H9 (cell line): Measurements from ENCODE around the gene APBB2. TPM values are rescaled to one million over a fixed set of nuclear protein-coding genes. Genes with fewer than 3 reads are reported as not detected.

ENCODE experiments used
- DNase-seq: peaks from one replicate; pipeline ENCODE4 v3.0.0-alpha.2; 2017
- H2AFZ ChIP-seq: one replicate; pipeline ENCODE4 v1.6.1; 2013; ENCODE audit warnings: mild to moderate bottlenecking, low read length, control low read depth, moderate library complexity
- H2AK5ac ChIP-seq: 2 replicates; pipeline ENCODE4 v1.6.1; 2013; ENCODE audit warnings: low read length, control low read depth, mixed read lengths; ENCODE audit not compliant: insufficient read length
- H2BK120ac ChIP-seq: one replicate; pipeline ENCODE4 v1.6.1; 2013; ENCODE audit warnings: low read depth, mild to moderate bottlenecking, low read length, control low read depth, inconsistent platforms; ENCODE audit not compliant: poor library complexity, severe bottlenecking
- H2BK12ac ChIP-seq: 2 replicates; pipeline ENCODE4 v1.6.1; 2013; ENCODE audit warnings: low read length, control low read depth, mixed read lengths, low read depth; ENCODE audit not compliant: insufficient read length
- H2BK15ac ChIP-seq: 2 replicates; pipeline ENCODE4 v1.6.1; 2013; ENCODE audit warnings: low read depth, low read length, control low read depth
- H2BK20ac ChIP-seq: one replicate; pipeline ENCODE4 v1.6.1; 2013; ENCODE audit warnings: low read depth, mild to moderate bottlenecking, low read length, control low read depth, inconsistent platforms; ENCODE audit not compliant: poor library complexity, severe bottlenecking
- H2BK5ac ChIP-seq: 2 replicates; pipeline ENCODE4 v1.6.1; 2013; ENCODE audit warnings: low read length, control low read depth, mixed read lengths; ENCODE audit not compliant: insufficient read length
- H3K14ac ChIP-seq: 2 replicates; pipeline ENCODE4 v1.6.1; 2013; ENCODE audit warnings: low read length, control low read depth; ENCODE audit not compliant: insufficient read depth
- H3K18ac ChIP-seq: 2 replicates; pipeline ENCODE4 v1.6.1; 2013; ENCODE audit warnings: low read depth, mild to moderate bottlenecking, mixed read lengths, low read length, control low read depth; ENCODE audit not compliant: insufficient read length
- H3K23ac ChIP-seq: 2 replicates; pipeline ENCODE4 v1.6.1; 2013; ENCODE audit warnings: low read length, control low read depth, mixed read lengths, low read depth; ENCODE audit not compliant: insufficient read length
- H3K23me2 ChIP-seq: 2 replicates; pipeline ENCODE4 v1.6.1; 2013; ENCODE audit warnings: low read depth, mild to moderate bottlenecking, mixed read lengths, low read length, control low read depth; ENCODE audit not compliant: insufficient read length, poor library complexity, severe bottlenecking
- H3K27ac ChIP-seq: 2 replicates; pipeline ENCODE4 v1.5.1; 2013; ENCODE audit warnings: low read length, control low read depth, mixed read lengths, low read depth; ENCODE audit not compliant: insufficient read length
- H3K27me3 ChIP-seq: 2 replicates; pipeline ENCODE4 v1.6.1; 2013; ENCODE audit warnings: low read length, control low read depth, inconsistent platforms; ENCODE audit not compliant: insufficient read depth
- H3K4ac ChIP-seq: 2 replicates; pipeline ENCODE4 v1.6.1; 2013; ENCODE audit warnings: low read depth, mild to moderate bottlenecking, control low read depth, inconsistent platforms, low read length, moderate library complexity
- H3K4me1 ChIP-seq: 2 replicates; pipeline ENCODE4 v1.6.1; 2013; ENCODE audit warnings: low read length, control low read depth, inconsistent platforms; ENCODE audit not compliant: insufficient read depth
- H3K4me2 ChIP-seq: 2 replicates; pipeline ENCODE4 v1.6.1; 2013; ENCODE audit warnings: low read length, control low read depth, mixed read lengths; ENCODE audit not compliant: insufficient read length, insufficient read depth
- H3K56ac ChIP-seq: 2 replicates; pipeline ENCODE4 v1.6.1; 2013; ENCODE audit warnings: low read depth, mild to moderate bottlenecking, mixed read lengths, low read length, control low read depth; ENCODE audit not compliant: insufficient read length
- H3K79me1 ChIP-seq: 2 replicates; pipeline ENCODE4 v1.6.1; 2013; ENCODE audit warnings: low read depth, mild to moderate bottlenecking, moderate library complexity, low read length, control low read depth, inconsistent platforms; ENCODE audit not compliant: insufficient read depth, poor library complexity, severe bottlenecking
- H3K79me2 ChIP-seq: 2 replicates; pipeline ENCODE4 v1.6.1; 2013; ENCODE audit warnings: low read length, control low read depth, inconsistent platforms; ENCODE audit not compliant: insufficient read depth
- H3K9ac ChIP-seq: 2 replicates; pipeline ENCODE4 v1.6.1; 2013; ENCODE audit warnings: low read length, control low read depth, mixed read lengths; ENCODE audit not compliant: insufficient read length; ENCODE audit errors: extremely low read depth
- H3K9me3 ChIP-seq: one replicate; pipeline ENCODE4 v1.6.1; 2013; ENCODE audit warnings: low read depth, low read length, inconsistent platforms; ENCODE audit not compliant: control insufficient read depth
- H3T11ph ChIP-seq: one replicate; pipeline ENCODE4 v1.6.1; 2013; ENCODE audit warnings: mild to moderate bottlenecking, low read length, control low read depth, inconsistent platforms
- H4K20me1 ChIP-seq: one replicate; pipeline ENCODE4 v1.6.1; 2013; ENCODE audit not compliant: control insufficient read depth, insufficient read length, insufficient read depth
- H4K5ac ChIP-seq: 2 replicates; pipeline ENCODE4 v1.6.1; 2013; ENCODE audit warnings: low read depth, mild to moderate bottlenecking, mixed read lengths, low read length, control low read depth; ENCODE audit not compliant: insufficient read length
- H4K8ac ChIP-seq: replicated peaks from 2 replicates; pipeline ENCODE4 v1.6.1; 2013; ENCODE audit warnings: low read length, control low read depth, mixed read lengths, low read depth; ENCODE audit not compliant: insufficient read length
- H4K91ac ChIP-seq: 2 replicates; pipeline ENCODE4 v1.6.1; 2013; ENCODE audit warnings: low read depth, mild to moderate bottlenecking, moderate library complexity, mixed read lengths, low read length, control low read depth; ENCODE audit not compliant: insufficient read length
- H3K27ac Mint-ChIP-seq, 3 experiments: 2 replicates in 2 of 3; 3 replicates in 1 of 3; pipeline ENCODE4 v1.8.0; 2020 to 2021; ENCODE audit warnings: mixed read lengths in 3 of 3, mild to moderate bottlenecking in 1 of 3, moderate library complexity in 1 of 3
- H3K27me3 Mint-ChIP-seq: 2 replicates; pipeline ENCODE4 v1.8.0; 2021; ENCODE audit warnings: low read depth, mild to moderate bottlenecking, moderate library complexity, mixed read lengths
- H3K36me3 Mint-ChIP-seq, 3 experiments: 2 replicates in 2 of 3; 3 replicates in 1 of 3; pipeline ENCODE4 v1.8.0; 2020 to 2021; ENCODE audit warnings: low read depth in 3 of 3, mixed read lengths in 3 of 3; ENCODE audit not compliant: insufficient read depth in 1 of 3
- H3K4me1 Mint-ChIP-seq, 2 experiments: 2 replicates each; pipeline ENCODE4 v1.8.0; 2020; ENCODE audit warnings: mixed read lengths in 2 of 2
- H3K4me3 Mint-ChIP-seq, 2 experiments: 2 replicates in 1 of 2; 3 replicates in 1 of 2; pipeline ENCODE4 v1.8.0; 2020 to 2021; ENCODE audit warnings: mild to moderate bottlenecking in 2 of 2, mixed read lengths in 2 of 2, moderate library complexity in 1 of 2
- H3K9me3 Mint-ChIP-seq, 2 experiments: 2 replicates in 1 of 2; 3 replicates in 1 of 2; pipeline ENCODE4 v1.8.0; 2020; ENCODE audit warnings: mild to moderate bottlenecking in 2 of 2, mixed read lengths in 2 of 2, moderate library complexity in 1 of 2
- WGBS: extraction: QIAGEN DNeasy Blood & Tissue Kit; methylation state at CpG from one replicate; pipeline ENCODE4 v1.1.7; 2013; ENCODE audit warnings: missing lambda C conversion rate, low lambda C conversion rate, mixed read lengths; ENCODE audit not compliant: insufficient read length; ENCODE audit errors: extremely low coverage; 5-methylcytosine and 5-hydroxymethylcytosine counted together
- total RNA-seq: library from RNA; stranded (reverse); gene quantifications from 2 replicates; pipeline ENCODE4 v1.2.1, GENCODE V29; 2021
- TF ChIP-seq, protein P1 (sequence below): fragments of 200-600 bp; sonication (generic); conservative IDR thresholded peaks from 3 replicates; pipeline ENCODE4 v1.8.0; 2021; ENCODE audit warnings: antibody characterized with exemption, mild to moderate bottlenecking

APBB2 gene
- total RNA-seq, 1 experiment from 2014 or later = 39.6 TPM

DNA sequence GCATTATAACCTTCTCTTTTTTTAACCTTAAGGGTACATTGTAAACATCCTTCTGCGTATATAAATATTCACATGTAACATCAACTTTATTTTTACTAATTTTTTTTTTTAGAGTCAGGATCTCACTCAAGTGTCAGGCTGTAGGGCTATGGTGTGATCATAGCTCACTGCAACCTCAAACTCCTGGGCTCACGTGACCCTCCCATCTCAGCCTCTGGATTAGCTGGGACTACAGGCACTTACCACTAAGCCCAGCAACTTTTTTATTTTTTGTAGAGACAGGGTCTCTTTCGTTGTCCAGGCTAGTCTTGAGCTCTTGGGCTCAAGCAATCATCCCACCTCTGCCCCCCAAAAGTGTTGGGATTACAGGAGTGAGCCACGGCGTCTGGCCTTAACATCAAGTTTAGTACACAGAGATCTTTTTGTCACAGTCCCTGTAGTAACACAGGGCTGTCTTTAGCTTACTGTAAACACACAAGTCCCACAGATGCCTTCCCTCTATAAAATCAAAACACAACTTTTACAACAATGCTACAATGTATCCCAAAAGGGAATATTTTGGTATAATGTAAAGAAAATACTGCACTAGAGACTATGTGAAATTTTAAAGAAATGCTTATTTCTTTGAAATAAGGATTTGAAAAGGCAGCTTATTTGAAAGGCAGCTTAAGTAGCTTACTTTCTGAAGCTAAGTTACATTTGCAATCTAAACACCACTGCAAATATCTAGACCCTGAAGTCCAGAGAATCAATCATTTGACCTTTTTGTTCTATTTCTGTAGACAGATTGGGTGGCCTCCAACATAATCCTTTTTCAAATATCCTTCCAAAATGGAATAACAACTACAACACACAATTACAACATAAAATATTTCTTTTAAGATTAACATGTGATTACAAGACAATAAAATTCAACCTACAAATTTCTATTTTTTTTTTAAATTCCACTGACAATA lies 116.0 kb downstream of the APBB2 start:
- H3K4me1 ChIP-seq = no peaks in the 10 kb centered on the region
- no peak for DNase-seq
- no peak overlapping the region for H4K5ac ChIP-seq
- H3K4me2 ChIP-seq = no peak overlapping the region
- WGBS = no CpG with 5 or more reads among the region's 5 CpGs
- H2BK5ac ChIP-seq = no peak overlapping the region
- no peak overlapping the region for H3K4ac ChIP-seq
- H2BK15ac ChIP-seq = no peak overlapping the region
- TF ChIP-seq, protein P1, sequence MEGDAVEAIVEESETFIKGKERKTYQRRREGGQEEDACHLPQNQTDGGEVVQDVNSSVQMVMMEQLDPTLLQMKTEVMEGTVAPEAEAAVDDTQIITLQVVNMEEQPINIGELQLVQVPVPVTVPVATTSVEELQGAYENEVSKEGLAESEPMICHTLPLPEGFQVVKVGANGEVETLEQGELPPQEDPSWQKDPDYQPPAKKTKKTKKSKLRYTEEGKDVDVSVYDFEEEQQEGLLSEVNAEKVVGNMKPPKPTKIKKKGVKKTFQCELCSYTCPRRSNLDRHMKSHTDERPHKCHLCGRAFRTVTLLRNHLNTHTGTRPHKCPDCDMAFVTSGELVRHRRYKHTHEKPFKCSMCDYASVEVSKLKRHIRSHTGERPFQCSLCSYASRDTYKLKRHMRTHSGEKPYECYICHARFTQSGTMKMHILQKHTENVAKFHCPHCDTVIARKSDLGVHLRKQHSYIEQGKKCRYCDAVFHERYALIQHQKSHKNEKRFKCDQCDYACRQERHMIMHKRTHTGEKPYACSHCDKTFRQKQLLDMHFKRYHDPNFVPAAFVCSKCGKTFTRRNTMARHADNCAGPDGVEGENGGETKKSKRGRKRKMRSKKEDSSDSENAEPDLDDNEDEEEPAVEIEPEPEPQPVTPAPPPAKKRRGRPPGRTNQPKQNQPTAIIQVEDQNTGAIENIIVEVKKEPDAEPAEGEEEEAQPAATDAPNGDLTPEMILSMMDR = no peak
- no peak overlapping the region for H4K91ac ChIP-seq
- no peak overlapping the region for H3K18ac ChIP-seq
- Mint-ChIP-seq H3K36me3 (no peaks in the 10 kb centered on the region), H3K4me3 (no peak overlapping the region), H3K4me1 (peaks cover 7 to 16% of the 10 kb centered on the region in 2 experiments), H3K27me3 (no peaks in the 10 kb centered on the region), H3K9me3 (no peaks in the 10 kb centered on the region), H3K27ac (peak overlapping the region in 1 of 3 experiments; percentile 63; a peak in 3 of 7 replicates)
- H2BK120ac ChIP-seq = no peak overlapping the region
- H3K79me2 ChIP-seq = no peaks in the 10 kb centered on the region
- no peak overlapping the region for H3K14ac ChIP-seq
- no peak overlapping the region for H3T11ph ChIP-seq
- H3K79me1 ChIP-seq = no peaks in the 10 kb centered on the region
- H3K23ac ChIP-seq = no peak overlapping the region
- H3K9ac ChIP-seq = no peak overlapping the region
- H3K9me3 ChIP-seq = no peaks in the 10 kb centered on the region
- H3K56ac ChIP-seq = no peak overlapping the region
- no peak overlapping the region for H2AFZ ChIP-seq
- H2BK12ac ChIP-seq = no peak overlapping the region
- no peaks in the 10 kb centered on the region for H4K20me1 ChIP-seq
- H3K27ac ChIP-seq = no peak overlapping the region
- H4K8ac ChIP-seq = no peak overlapping the region
- H3K23me2 ChIP-seq = no peaks in the 10 kb centered on the region
- no peak overlapping the region for H2BK20ac ChIP-seq
- no peak overlapping the region for H2AK5ac ChIP-seq
- no peaks in the 10 kb centered on the region for H3K27me3 ChIP-seq
